Measurements from ENCODE around the gene C1QTNF12.
A peak's percentile ranks its signal among the peaks of the same experiment; 100 is the strongest.
"Not testable (repeated sequence)": the region's sequence is repeated elsewhere in the genome, so short reads cannot be mapped to it uniquely, and the experiment has no call there.

Gene C1QTNF12

DNA sequence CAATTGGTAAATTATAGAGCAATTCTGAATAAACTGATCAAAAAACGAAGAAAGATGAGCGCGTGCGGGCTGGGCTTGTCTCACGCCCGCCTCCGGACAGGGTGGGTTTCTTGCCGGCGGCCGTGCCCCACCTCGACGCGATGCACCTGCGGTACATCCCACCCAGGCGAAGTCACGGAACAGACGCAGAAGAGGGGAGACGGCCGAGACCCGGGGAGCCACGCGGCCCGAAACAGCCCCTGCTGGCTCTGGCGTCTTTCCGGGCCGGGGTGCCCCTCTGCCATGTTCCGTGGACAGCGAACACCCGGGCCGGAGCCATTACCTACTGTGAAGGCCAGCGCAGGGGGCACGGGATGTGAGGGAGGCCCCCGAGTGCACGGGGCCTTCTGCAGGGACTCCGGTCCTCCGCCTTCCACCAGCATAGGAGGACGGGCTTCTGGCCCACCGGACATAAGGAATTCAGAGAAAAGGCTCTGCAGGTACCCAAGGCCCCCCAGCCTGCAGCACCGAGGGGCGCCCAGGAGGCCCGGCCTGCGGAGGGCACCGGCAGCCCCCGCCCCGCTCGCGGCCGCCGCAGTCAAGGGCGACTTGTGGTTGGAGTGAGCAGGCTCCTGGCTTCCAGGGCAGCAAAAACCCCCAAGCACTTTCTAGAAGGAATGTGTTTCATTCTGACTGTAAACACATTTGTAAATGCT, 7.6 kb upstream of the C1QTNF12 start:
- Histone ChIP-seq H3K9me3 (ENCODE audit: insufficient read depth, low read length) (no peaks in the 10 kb centered on the region), H3K4me3 (ENCODE audit: insufficient read depth, low read length, poor library complexity, severe bottlenecking) (no peak overlapping the region), H3K4me2 (ENCODE audit: low read depth, low read length, poor library complexity, severe bottlenecking) (no peak overlapping the region), H3K27ac (ENCODE audit: low read depth, low read length) (no peak overlapping the region), H3F3A (ENCODE audit: insufficient read depth) (no peaks in the 10 kb centered on the region), H3K27me3 (ENCODE audit: low read length) (no peaks in the 10 kb centered on the region), H3K9ac (ENCODE audit: low read length) (no peak overlapping the region), H3K9me2 (replicated peaks; ENCODE audit: insufficient read depth, low read length) (no peaks in the 10 kb centered on the region), H4K20me1 (ENCODE audit: low read depth, low read length) (no peaks in the 10 kb centered on the region), H3K79me2 (ENCODE audit: insufficient read depth, low read length) (no peaks in the 10 kb centered on the region; the same call in 1 of the 2 replicates), H3K36me3 (ENCODE audit: low read length) (no peaks in the 10 kb centered on the region), H2AFZ (ENCODE audit: low read depth, low read length, severe bottlenecking) (no peak overlapping the region)
- TF ChIP-seq, protein P1, sequence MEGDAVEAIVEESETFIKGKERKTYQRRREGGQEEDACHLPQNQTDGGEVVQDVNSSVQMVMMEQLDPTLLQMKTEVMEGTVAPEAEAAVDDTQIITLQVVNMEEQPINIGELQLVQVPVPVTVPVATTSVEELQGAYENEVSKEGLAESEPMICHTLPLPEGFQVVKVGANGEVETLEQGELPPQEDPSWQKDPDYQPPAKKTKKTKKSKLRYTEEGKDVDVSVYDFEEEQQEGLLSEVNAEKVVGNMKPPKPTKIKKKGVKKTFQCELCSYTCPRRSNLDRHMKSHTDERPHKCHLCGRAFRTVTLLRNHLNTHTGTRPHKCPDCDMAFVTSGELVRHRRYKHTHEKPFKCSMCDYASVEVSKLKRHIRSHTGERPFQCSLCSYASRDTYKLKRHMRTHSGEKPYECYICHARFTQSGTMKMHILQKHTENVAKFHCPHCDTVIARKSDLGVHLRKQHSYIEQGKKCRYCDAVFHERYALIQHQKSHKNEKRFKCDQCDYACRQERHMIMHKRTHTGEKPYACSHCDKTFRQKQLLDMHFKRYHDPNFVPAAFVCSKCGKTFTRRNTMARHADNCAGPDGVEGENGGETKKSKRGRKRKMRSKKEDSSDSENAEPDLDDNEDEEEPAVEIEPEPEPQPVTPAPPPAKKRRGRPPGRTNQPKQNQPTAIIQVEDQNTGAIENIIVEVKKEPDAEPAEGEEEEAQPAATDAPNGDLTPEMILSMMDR (IDR thresholded peaks at IDR 0.05; ENCODE audit: insufficient read depth, low read length, poor library complexity, severe bottlenecking), result no peak
- TF ChIP-seq EZH2phosphoT487 (conservative IDR thresholded peaks at IDR 0.05; ENCODE audit: low read length), result no peak

DNA sequence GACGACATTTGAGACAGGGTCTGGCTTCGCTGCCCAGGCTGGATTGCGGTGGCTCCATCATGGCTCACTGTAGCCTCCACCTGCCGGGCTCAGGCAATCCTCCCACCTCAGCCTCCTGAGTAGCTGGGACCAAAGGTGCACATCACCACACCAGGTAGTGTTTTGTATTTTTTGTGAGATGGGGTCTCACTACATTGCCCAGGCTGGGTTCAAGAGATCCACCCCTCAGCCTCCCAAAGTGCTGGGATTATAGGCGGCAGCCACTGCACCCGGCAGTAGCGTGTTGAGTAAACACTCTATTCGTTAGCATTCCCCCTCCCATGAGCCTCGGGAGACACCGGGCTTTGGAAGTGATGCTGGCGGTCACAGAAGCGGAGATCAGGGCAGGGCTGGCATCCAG, 6.8 kb upstream of the C1QTNF12 start:
- H3K27ac ChIP-seq (ENCODE audit: low read depth, low read length), result no peak overlapping the region
- H3F3A ChIP-seq (ENCODE audit: insufficient read depth), result no peaks in the 10 kb centered on the region
- H3K27me3 ChIP-seq (ENCODE audit: low read length), result no peaks in the 10 kb centered on the region
- no peak overlapping the region for H3K9ac ChIP-seq (ENCODE audit: low read length)
- no peak overlapping the region for H2AFZ ChIP-seq (ENCODE audit: low read depth, low read length, severe bottlenecking)
- H3K4me3 ChIP-seq (ENCODE audit: insufficient read depth, low read length, poor library complexity, severe bottlenecking), result no peak overlapping the region
- H3K9me2 ChIP-seq (replicated peaks; ENCODE audit: insufficient read depth, low read length), result no peaks in the 10 kb centered on the region
- H3K4me2 ChIP-seq (ENCODE audit: low read depth, low read length, poor library complexity, severe bottlenecking), result no peak overlapping the region
- no peaks in the 10 kb centered on the region for H3K9me3 ChIP-seq (ENCODE audit: insufficient read depth, low read length)
- H3K36me3 ChIP-seq (ENCODE audit: low read length), result no peaks in the 10 kb centered on the region
- no peaks in the 10 kb centered on the region for H3K79me2 ChIP-seq (ENCODE audit: insufficient read depth, low read length)
- TF ChIP-seq, protein P1 (IDR thresholded peaks at IDR 0.05; ENCODE audit: insufficient read depth, low read length, poor library complexity, severe bottlenecking), result no peak
- no peak for TF ChIP-seq EZH2phosphoT487 (conservative IDR thresholded peaks at IDR 0.05; ENCODE audit: low read length)
- no peaks in the 10 kb centered on the region for H4K20me1 ChIP-seq (ENCODE audit: low read depth, low read length)

DNA sequence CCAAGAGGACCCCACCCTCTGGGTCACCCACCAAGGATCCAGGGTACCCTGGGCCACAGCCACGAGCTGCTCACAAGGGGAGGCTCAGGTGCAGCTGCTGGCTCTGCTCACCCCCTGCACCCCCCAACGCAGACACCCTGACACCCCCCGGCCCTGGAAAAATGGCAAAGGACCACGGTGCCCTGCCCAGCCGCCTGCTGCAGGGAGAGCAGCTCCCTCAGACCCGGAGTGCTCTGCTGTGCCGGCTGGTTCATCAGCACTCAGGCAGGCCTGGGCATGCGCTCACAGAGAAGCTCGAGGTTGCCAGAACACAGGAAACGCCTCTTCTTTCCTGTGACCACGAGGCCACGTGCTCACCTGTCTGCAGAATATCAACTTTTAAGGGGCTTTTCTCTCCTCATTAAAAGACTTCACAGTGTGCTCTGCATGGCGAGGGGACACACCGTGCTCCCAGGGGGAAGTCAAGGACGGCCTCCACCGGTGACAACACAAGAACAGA, 4.3 kb upstream of the C1QTNF12 start:
- H3K9me3 ChIP-seq (ENCODE audit: insufficient read depth, low read length), result no peaks in the 10 kb centered on the region
- no peak for TF ChIP-seq EZH2phosphoT487 (conservative IDR thresholded peaks at IDR 0.05; ENCODE audit: low read length)
- TF ChIP-seq, protein P1 (IDR thresholded peaks at IDR 0.05; ENCODE audit: insufficient read depth, low read length, poor library complexity, severe bottlenecking), result no peak
- no peaks in the 10 kb centered on the region for H3F3A ChIP-seq (ENCODE audit: insufficient read depth)
- H3K9me2 ChIP-seq (replicated peaks; ENCODE audit: insufficient read depth, low read length), result no peaks in the 10 kb centered on the region
- H4K20me1 ChIP-seq (ENCODE audit: low read depth, low read length), result no peaks in the 10 kb centered on the region
- peak overlapping the region; percentile 7 for H3K4me2 ChIP-seq (ENCODE audit: low read depth, low read length, poor library complexity, severe bottlenecking)
- peak overlapping the region; percentile 46 for H3K9ac ChIP-seq (ENCODE audit: low read length)
- H2AFZ ChIP-seq (ENCODE audit: low read depth, low read length, severe bottlenecking), result no peak overlapping the region
- peak overlapping the region; percentile 60 for H3K27ac ChIP-seq (ENCODE audit: low read depth, low read length)
- no peaks in the 10 kb centered on the region for H3K79me2 ChIP-seq (ENCODE audit: insufficient read depth, low read length)
- no peak overlapping the region for H3K4me3 ChIP-seq (ENCODE audit: insufficient read depth, low read length, poor library complexity, severe bottlenecking)
- H3K36me3 ChIP-seq (ENCODE audit: low read length), result no peaks in the 10 kb centered on the region
- no peaks in the 10 kb centered on the region for H3K27me3 ChIP-seq (ENCODE audit: low read length)

DNA sequence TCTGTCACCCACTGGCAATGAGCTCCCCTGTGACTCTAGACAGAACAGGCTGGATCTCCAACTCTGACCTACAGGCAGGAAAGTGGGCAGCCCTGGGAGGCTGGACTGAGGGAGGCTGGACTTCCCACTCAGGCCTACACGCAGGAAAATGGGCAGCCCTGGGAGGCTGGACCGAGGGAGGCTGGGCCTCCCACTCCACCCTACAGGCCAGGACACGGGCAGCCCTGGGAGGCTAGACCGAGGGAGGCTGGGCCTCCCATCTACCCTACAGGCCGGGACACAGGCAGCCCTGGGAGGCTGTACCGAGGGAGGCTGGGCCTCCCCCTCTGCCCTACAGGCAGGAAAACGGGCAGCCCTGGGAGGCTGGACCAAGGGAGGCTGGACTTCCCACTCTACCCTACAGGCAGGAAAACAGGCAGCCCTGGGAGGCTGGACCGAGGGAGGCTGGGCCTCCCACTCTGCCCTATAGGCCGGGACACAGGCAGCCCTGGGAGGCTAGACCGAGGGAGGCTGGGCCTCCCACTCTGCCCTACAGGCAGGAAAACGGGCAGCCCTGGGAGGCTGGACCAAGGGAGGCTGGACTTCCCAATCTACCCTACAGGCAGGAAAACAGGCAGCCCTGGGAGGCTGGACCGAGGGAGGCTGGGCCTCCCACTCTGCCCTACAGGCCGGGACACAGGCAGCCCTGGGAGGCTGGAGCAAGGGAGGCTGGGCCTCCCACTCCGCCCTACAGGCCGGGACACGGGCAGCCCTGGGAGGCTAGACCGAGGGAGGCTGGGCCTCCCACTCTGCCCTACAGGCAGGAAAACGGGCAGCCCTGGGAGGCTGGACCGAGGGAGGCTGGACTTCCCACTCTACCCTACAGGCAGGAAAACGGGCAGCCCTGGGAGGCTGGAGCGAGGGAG, 1.7 kb upstream of the C1QTNF12 start:
- H3F3A ChIP-seq (ENCODE audit: insufficient read depth); H3K9ac ChIP-seq (ENCODE audit: low read length); H3K79me2 ChIP-seq (ENCODE audit: insufficient read depth, low read length); H4K20me1 ChIP-seq (ENCODE audit: low read depth, low read length); H2AFZ ChIP-seq (ENCODE audit: low read depth, low read length, severe bottlenecking); H3K27me3 ChIP-seq (ENCODE audit: low read length); H3K9me2 ChIP-seq (replicated peaks; ENCODE audit: insufficient read depth, low read length); H3K27ac ChIP-seq (ENCODE audit: low read depth, low read length); H3K4me3 ChIP-seq (ENCODE audit: insufficient read depth, low read length, poor library complexity, severe bottlenecking); H3K9me3 ChIP-seq (ENCODE audit: insufficient read depth, low read length); H3K36me3 ChIP-seq (ENCODE audit: low read length); H3K4me2 ChIP-seq (ENCODE audit: low read depth, low read length, poor library complexity, severe bottlenecking): not testable (repeated sequence)
